ENCODE measurements around the gene MAP3K1.

MAP3K1 gene

DNA sequence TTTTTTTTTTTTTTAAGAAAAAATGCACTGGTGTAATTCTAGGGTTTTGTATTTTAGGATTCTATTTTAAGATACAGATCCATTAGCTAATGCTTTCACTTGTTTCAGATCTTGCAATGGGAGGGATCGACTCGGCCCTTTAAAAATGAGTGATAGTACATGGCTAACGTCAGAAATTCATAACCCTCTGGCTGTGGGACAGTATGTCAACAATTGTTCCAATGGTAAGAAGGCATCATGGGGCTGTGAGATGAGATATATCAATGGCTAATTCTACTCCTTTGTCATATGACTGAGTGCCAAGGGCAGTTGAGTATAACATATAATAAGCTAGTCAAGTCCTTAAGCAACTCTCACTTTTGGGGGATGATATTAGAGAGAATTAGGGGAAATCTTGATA lies 98.4 kb downstream of the MAP3K1 start:
- no peak overlapping the region for H3K4me3 ChIP-seq (ENCODE audit: low read length)
- no peak for DNase-seq (ENCODE audit: low read depth)
- TF ChIP-seq, protein P1, sequence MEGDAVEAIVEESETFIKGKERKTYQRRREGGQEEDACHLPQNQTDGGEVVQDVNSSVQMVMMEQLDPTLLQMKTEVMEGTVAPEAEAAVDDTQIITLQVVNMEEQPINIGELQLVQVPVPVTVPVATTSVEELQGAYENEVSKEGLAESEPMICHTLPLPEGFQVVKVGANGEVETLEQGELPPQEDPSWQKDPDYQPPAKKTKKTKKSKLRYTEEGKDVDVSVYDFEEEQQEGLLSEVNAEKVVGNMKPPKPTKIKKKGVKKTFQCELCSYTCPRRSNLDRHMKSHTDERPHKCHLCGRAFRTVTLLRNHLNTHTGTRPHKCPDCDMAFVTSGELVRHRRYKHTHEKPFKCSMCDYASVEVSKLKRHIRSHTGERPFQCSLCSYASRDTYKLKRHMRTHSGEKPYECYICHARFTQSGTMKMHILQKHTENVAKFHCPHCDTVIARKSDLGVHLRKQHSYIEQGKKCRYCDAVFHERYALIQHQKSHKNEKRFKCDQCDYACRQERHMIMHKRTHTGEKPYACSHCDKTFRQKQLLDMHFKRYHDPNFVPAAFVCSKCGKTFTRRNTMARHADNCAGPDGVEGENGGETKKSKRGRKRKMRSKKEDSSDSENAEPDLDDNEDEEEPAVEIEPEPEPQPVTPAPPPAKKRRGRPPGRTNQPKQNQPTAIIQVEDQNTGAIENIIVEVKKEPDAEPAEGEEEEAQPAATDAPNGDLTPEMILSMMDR (IDR thresholded peaks at IDR 0.05; ENCODE audit: insufficient read depth, low read depth, low read length, missing control alignments): no peak

- DNase-seq (ENCODE audit: low read depth): no peak
- H3K4me3 ChIP-seq (ENCODE audit: low read length): no peak overlapping the region
- TF ChIP-seq, protein P1 (IDR thresholded peaks at IDR 0.05; ENCODE audit: insufficient read depth, low read depth, low read length, missing control alignments): no peak
Observed at GRCh38 chr5:56914678-56915077, 99.3 kb downstream of the MAP3K1 start.

DNA sequence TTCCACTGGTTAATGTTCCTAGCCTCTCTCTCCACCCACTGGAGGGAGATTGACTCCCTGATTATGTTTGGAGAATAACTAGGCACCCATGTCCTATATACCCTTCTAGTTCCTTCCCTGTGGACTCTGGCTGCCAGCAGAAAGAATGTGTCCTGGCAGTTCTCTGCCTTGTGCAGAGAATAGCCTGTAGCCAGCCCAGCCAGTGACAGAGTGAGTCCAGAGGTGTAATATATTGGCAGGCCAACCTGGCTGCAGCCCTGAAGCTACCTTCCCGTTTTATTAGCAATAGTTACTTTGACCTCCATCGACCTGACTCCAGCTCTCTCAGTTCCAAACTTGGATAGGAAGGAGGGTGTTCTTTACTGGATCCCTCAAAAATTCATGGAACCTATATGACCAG lies 102.2 kb downstream of the MAP3K1 start:
- TF ChIP-seq, protein P1 (IDR thresholded peaks at IDR 0.05; ENCODE audit: insufficient read depth, low read depth, low read length, missing control alignments): no peak
- DNase-seq (ENCODE audit: low read depth): no peak
- H3K4me3 ChIP-seq (ENCODE audit: low read length): no peak overlapping the region

GRCh38 chr5:56918054-56918453 lies 102.7 kb downstream of the MAP3K1 start:
- no peak for DNase-seq (ENCODE audit: low read depth)
- TF ChIP-seq, protein P1 (IDR thresholded peaks at IDR 0.05; ENCODE audit: insufficient read depth, low read depth, low read length, missing control alignments): no peak
- H3K4me3 ChIP-seq (ENCODE audit: low read length): no peak overlapping the region

DNA sequence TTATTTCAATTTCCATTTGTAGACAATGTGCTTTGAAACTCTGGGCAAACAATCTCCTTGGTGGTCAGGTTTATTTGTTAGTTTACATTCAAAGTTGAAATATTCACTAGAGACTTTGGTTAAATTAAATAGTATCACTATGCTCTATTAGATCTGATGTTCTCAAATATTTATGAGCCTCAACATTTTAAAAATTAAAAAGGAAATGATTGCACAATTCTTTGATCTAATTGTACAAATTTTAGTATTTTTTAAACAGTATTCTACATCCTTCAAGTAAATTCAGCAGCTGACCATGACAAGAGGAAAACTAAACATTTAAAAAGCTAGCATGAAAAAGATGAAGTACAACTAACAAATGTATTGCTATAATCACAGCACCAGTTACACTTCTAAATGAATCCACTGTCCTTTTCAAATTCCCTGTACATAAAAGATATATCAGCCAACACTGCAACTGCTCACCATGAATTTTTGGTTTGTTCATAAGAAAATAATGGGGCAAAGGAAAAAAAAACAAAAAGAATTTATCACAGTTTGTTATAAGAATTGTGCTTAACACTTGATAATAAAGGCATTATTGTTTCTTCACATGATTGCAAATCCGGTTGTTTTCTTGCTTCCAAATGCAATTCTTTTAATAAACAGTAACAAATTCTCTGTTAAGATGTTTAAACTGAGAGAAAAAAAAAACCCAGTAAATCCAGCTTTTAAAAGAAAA lies 104.8 kb downstream of the MAP3K1 start:
- TF ChIP-seq, protein P1 (IDR thresholded peaks at IDR 0.05; ENCODE audit: insufficient read depth, low read depth, low read length, missing control alignments): no peak
- no peak for DNase-seq (ENCODE audit: low read depth)
- H3K4me3 ChIP-seq (ENCODE audit: low read length): no peak overlapping the region

DNA sequence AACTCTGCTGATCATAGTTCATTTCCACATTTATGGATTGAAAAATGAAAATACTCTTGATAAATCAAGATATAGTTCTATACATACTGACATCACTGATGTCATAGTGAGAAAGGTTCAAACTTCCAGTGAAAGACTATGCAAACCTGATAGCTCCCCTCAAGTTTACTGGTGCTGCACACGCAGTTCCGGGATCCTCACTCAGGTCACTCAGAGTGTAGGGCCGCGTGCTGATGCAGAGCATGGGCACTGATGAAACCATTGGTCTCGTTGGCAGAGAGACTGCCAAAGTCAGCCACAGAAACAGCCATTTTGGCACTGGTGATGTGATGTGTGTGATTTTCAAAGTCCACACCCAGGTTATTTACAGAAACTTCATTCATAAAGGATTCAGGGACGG lies 107.6 kb downstream of the MAP3K1 start:
- TF ChIP-seq, protein P1 (IDR thresholded peaks at IDR 0.05; ENCODE audit: insufficient read depth, low read depth, low read length, missing control alignments): no peak
- no peak for DNase-seq (ENCODE audit: low read depth)
- no peak overlapping the region for H3K4me3 ChIP-seq (ENCODE audit: low read length)

GRCh38 chr5:56934325-56934724 lies 119.0 kb downstream of the MAP3K1 start:
- TF ChIP-seq, protein P1 (IDR thresholded peaks at IDR 0.05; ENCODE audit: insufficient read depth, low read depth, low read length, missing control alignments): no peak
- no peak for DNase-seq (ENCODE audit: low read depth)
- no peak overlapping the region for H3K4me3 ChIP-seq (ENCODE audit: low read length)
